22Rv1 (cell line): ENCODE data around the gene PDE8A.

Experiments used
- H3K27ac ChIP-seq: fragments of 450-650 bp; 2 replicates; pipeline ENCODE4 v1.5.1; 2017
- CTCF ChIP-seq: fragments of 450-650 bp; IDR thresholded peaks from 2 replicates; pipeline ENCODE4 v1.5.1; 2017; ENCODE audit warnings: mild to moderate bottlenecking
- ZFX ChIP-seq: fragments of 450-650 bp; IDR thresholded peaks from 2 replicates; pipeline ENCODE4 v1.6.1; 2017; ENCODE audit warnings: antibody characterized with exemption, borderline replicate concordance

The PDE8A gene

GRCh38 chr15:85024509-85025336 is 43.1 kb downstream of the PDE8A start:
- TF ChIP-seq CTCF (no peak), ZFX (no peak)
- H3K27ac ChIP-seq: no peak overlapping the region

GRCh38 chr15:85025516-85026251 is 44.0 kb downstream of the PDE8A start:
- H3K27ac ChIP-seq: no peak overlapping the region
- no peak for TF ChIP-seq ZFX

- no peak overlapping the region for H3K27ac ChIP-seq
- TF ChIP-seq ZFX: no peak
- no peak for TF ChIP-seq CTCF
These were observed 44.8 kb downstream of the PDE8A start for GRCh38 chr15:85026304-85027032.

GRCh38 chr15:85027033-85027380 is 45.4 kb downstream of the PDE8A start:
- no peak overlapping the region for H3K27ac ChIP-seq
- TF ChIP-seq ZFX: no peak
- TF ChIP-seq CTCF: no peak

- H3K27ac ChIP-seq: no peak overlapping the region
- TF ChIP-seq ZFX (no peak), CTCF (no peak)
These were observed 45.8 kb downstream of the PDE8A start for GRCh38 chr15:85027421-85027820.

GRCh38 chr15:85028416-85028815 is 46.8 kb downstream of the PDE8A start:
- H3K27ac ChIP-seq: no peak overlapping the region
- TF ChIP-seq CTCF (no peak), ZFX (no peak)

GRCh38 chr15:85029221-85029620 is 47.6 kb downstream of the PDE8A start:
- H3K27ac ChIP-seq: no peak overlapping the region
- TF ChIP-seq CTCF: no peak
- no peak for TF ChIP-seq ZFX
